Ectodermal cell (in vitro differentiated cells): Measurements from ENCODE around the gene TNFRSF14.

ENCODE experiments used
- H3K27ac ChIP-seq: 2 replicates; pipeline ENCODE4 v1.7.0; 2013; ENCODE audit warnings: mild to moderate bottlenecking, low read depth, low read length; ENCODE audit not compliant: insufficient read depth, poor library complexity, severe bottlenecking
- H3K27me3 ChIP-seq: 2 replicates; pipeline ENCODE4 v1.7.0; 2013; ENCODE audit warnings: mild to moderate bottlenecking, low read length; ENCODE audit not compliant: insufficient read depth, control insufficient read depth, poor library complexity, severe bottlenecking
- H3K36me3 ChIP-seq: one replicate; pipeline ENCODE4 v1.7.0; 2013; ENCODE audit warnings: low read length; ENCODE audit not compliant: control insufficient read depth, insufficient read depth
- H3K4me1 ChIP-seq: one replicate; pipeline ENCODE4 v1.7.0; 2013; ENCODE audit warnings: low read length; ENCODE audit not compliant: control insufficient read depth, insufficient read depth
- H3K4me3 ChIP-seq: 2 replicates; pipeline ENCODE4 v1.7.0; 2013; ENCODE audit warnings: low read depth, low read length, control low read depth; ENCODE audit not compliant: insufficient read depth
- H3K9me3 ChIP-seq: 2 replicates; pipeline ENCODE4 v1.7.0; 2013; ENCODE audit warnings: mild to moderate bottlenecking, low read length, moderate library complexity; ENCODE audit not compliant: control insufficient read depth
- WGBS, 2 experiments: methylation state at CpG; one replicate each; pipeline ENCODE4 v1.1.7; 2013; ENCODE audit warnings: missing lambda C conversion rate in 2 of 2; 5-methylcytosine and 5-hydroxymethylcytosine counted together

The TNFRSF14 gene

GRCh38 chr1:2595261-2595811 is 39.2 kb downstream of the TNFRSF14 start:
- Histone ChIP-seq H3K4me3 (no peak overlapping the region), H3K9me3 (no peaks in the 10 kb centered on the region), H3K4me1 (no peaks in the 10 kb centered on the region), H3K27me3 (no peaks in the 10 kb centered on the region), H3K36me3 (peaks cover 2% of the 10 kb centered on the region), H3K27ac (no peak overlapping the region)
- 94% methylated on average over 19 of the region's 19 CpGs for WGBS, 2 experiments

- Histone ChIP-seq H3K9me3 (no peaks in the 10 kb centered on the region), H3K4me3 (no peak overlapping the region), H3K27me3 (no peaks in the 10 kb centered on the region), H3K36me3 (no peaks in the 10 kb centered on the region), H3K4me1 (no peaks in the 10 kb centered on the region), H3K27ac (no peak overlapping the region)
- WGBS, 2 experiments = 91 to 92% methylated on average over 31 of the region's 31 CpGs
These were observed 39.8 kb downstream of the TNFRSF14 start for GRCh38 chr1:2595812-2596529.

- WGBS, 2 experiments = 89 to 93% methylated on average over 28 of the region's 28 CpGs
- Histone ChIP-seq H3K4me1 (no peaks in the 10 kb centered on the region), H3K9me3 (no peaks in the 10 kb centered on the region), H3K4me3 (no peak overlapping the region), H3K27ac (no peak overlapping the region), H3K27me3 (no peaks in the 10 kb centered on the region), H3K36me3 (no peaks in the 10 kb centered on the region)
These were observed 40.6 kb downstream of the TNFRSF14 start for GRCh38 chr1:2596530-2597333.

GRCh38 chr1:2597441-2598328 is 41.5 kb downstream of the TNFRSF14 start:
- H3K36me3 ChIP-seq = no peaks in the 10 kb centered on the region
- no peak overlapping the region for H3K27ac ChIP-seq
- no peaks in the 10 kb centered on the region for H3K9me3 ChIP-seq
- H3K4me3 ChIP-seq = no peak overlapping the region
- 83 to 84% methylated on average over 34 of the region's 34 CpGs for WGBS, 2 experiments
- H3K4me1 ChIP-seq = no peaks in the 10 kb centered on the region
- H3K27me3 ChIP-seq = no peaks in the 10 kb centered on the region

GRCh38 chr1:2598329-2598931 is 42.3 kb downstream of the TNFRSF14 start:
- H3K9me3 ChIP-seq = no peaks in the 10 kb centered on the region
- no peaks in the 10 kb centered on the region for H3K4me1 ChIP-seq
- H3K27ac ChIP-seq = no peak overlapping the region
- H3K4me3 ChIP-seq = no peak overlapping the region
- H3K27me3 ChIP-seq = no peaks in the 10 kb centered on the region
- 82 to 85% methylated on average over 3 of the region's 3 CpGs for WGBS, 2 experiments
- no peaks in the 10 kb centered on the region for H3K36me3 ChIP-seq

GRCh38 chr1:2601721-2602303 is 45.6 kb downstream of the TNFRSF14 start:
- Histone ChIP-seq H3K4me1 (no peaks in the 10 kb centered on the region), H3K9me3 (no peaks in the 10 kb centered on the region), H3K27ac (no peak overlapping the region), H3K27me3 (no peaks in the 10 kb centered on the region), H3K4me3 (no peak overlapping the region), H3K36me3 (no peaks in the 10 kb centered on the region)
- 84 to 86% methylated on average over 18 of the region's 18 CpGs for WGBS, 2 experiments

GRCh38 chr1:2602311-2602835 is 46.2 kb downstream of the TNFRSF14 start:
- Histone ChIP-seq H3K4me3 (no peak overlapping the region), H3K27ac (no peak overlapping the region), H3K4me1 (no peaks in the 10 kb centered on the region), H3K27me3 (no peaks in the 10 kb centered on the region), H3K36me3 (no peaks in the 10 kb centered on the region), H3K9me3 (no peaks in the 10 kb centered on the region)
- 86 to 89% methylated on average over 15 of the region's 15 CpGs for WGBS, 2 experiments

GRCh38 chr1:2602866-2603520 is 46.8 kb downstream of the TNFRSF14 start:
- H3K4me1 ChIP-seq = no peaks in the 10 kb centered on the region
- no peaks in the 10 kb centered on the region for H3K36me3 ChIP-seq
- no peak overlapping the region for H3K27ac ChIP-seq
- no peaks in the 10 kb centered on the region for H3K27me3 ChIP-seq
- H3K4me3 ChIP-seq = no peak overlapping the region
- 86 to 87% methylated on average over 18 of the region's 18 CpGs for WGBS, 2 experiments
- H3K9me3 ChIP-seq = no peaks in the 10 kb centered on the region
